CMK (cell line): ENCODE results near the gene C1QC.

Experiments used
- DNase-seq: peaks from one replicate; pipeline ENCODE4 v3.0.0-alpha.2; 2010; ENCODE audit warnings: low read depth

C1QC gene

DNA sequence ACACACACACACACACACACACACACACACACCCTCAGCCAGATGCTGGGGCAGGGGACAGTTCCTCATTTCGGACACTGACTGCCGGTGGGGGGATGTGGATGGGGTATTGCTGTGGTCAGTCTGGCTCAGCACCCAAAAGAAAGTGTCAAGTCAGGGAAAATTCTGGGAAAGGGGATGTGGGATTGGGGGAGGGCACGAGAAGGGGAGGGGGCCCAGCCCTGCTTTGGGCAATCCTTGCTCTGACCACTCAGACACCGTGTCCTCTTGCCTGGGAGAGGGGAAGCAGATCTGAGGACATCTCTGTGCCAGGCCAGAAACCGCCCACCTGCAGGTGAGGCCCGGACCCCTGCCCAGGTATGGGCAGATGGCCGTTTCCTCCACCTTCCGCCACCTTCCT lies at the start of gene C1QC:
TSS of gene C1QC (plus strand) at position 253 of the 400 bp plus-strand sequence. CDS start 391 bp downstream, outside the sequence.
- no peak for DNase-seq

DNA sequence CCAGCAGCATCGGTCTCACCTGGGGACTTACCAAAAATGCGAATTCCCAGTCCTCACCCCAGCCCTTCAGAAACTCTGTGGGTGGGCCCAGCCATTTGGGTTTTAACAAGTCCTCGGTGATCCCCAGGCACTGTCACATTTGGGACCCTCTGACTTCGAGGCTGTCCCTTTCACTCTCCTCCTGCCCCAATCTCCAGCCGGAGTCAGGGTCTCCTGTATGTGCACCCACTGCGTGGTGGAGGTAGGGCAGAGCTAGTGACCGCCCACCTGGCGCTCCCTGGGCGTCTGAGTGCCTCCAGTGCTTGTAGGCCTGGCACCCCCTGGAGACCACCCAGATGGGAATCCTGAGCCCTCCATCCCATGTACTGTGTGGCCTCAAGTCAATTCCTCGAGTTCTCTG lies 49.0 kb upstream of the C1QC start:
- no peak for DNase-seq

DNA sequence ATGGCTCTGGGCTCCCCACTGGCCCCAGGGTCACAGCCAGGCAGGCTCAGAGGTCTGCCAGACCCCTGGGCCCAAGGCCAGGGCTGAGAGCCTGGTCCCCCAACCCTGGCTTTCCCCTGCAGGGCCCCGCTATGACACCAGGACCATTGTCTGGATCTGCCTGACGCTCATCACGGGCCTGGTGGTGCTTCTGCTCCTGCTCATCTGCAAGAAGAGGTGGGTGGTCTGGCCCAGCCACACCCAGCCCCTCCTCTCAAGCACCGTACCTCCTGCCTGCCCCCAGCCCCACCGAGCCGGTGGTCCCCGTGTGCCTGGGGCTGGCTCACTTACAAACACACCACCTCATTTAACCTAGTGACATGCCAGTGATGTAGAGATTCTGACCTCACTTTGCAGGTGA lies 48.3 kb upstream of the C1QC start:
- no peak for DNase-seq

DNA sequence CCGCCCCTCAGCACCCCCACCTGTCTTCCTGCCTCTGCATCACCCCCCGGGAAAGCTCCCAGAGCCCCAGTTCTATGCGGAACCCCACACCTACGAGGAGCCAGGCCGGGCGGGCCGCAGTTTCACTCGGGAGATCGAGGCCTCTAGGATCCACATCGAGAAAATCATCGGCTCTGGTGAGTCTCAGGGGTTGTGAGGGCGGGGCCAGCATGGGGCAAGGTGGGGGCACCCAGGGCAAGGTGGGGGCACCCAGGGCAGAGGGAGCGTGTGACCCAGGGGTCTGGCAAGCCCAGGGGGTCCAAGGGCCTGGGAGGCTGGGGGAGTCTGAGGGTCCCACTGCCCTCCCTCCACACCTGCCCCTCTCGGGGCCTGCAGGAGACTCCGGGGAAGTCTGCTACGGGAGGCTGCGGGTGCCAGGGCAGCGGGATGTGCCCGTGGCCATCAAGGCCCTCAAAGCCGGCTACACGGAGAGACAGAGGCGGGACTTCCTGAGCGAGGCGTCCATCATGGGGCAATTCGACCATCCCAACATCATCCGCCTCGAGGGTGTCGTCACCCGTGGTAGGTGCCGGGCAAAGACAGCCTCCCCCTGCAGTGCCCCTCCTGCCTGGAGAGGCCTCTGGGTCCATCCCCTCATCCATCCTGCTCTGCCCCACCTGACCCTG lies 46.0 kb upstream of the C1QC start:
- no peak for DNase-seq

DNA sequence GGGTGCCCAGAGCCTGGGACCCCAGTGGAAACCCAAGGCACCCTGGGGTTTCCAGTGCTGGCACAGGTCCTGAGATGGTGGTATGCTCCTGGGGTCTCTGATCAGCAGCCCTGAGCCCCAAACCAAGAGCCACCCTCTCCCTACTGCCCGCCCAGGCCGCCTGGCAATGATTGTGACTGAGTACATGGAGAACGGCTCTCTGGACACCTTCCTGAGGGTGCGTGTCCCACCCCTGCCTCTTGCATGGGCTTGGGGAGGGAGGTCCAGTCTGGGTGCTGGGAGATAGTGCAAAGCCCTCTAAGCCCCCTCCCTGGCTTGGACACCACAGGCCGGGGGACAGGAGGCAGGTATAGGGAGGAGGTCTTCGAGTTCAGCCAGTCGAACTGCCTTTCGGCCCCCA lies 45.4 kb upstream of the C1QC start:
- no peak for DNase-seq

DNA sequence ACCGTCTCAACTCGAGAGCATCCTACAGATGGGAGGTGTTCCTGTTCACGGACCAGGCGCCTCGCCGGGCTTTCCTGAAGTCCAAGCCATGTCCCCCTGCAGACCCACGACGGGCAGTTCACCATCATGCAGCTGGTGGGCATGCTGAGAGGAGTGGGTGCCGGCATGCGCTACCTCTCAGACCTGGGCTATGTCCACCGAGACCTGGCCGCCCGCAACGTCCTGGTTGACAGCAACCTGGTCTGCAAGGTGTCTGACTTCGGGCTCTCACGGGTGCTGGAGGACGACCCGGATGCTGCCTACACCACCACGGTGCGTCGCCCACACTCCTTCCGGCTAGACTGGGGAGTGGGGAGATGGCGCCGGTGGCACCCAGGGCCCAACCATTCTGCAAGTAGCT lies 44.7 kb upstream of the C1QC start:
- no peak for DNase-seq

DNA sequence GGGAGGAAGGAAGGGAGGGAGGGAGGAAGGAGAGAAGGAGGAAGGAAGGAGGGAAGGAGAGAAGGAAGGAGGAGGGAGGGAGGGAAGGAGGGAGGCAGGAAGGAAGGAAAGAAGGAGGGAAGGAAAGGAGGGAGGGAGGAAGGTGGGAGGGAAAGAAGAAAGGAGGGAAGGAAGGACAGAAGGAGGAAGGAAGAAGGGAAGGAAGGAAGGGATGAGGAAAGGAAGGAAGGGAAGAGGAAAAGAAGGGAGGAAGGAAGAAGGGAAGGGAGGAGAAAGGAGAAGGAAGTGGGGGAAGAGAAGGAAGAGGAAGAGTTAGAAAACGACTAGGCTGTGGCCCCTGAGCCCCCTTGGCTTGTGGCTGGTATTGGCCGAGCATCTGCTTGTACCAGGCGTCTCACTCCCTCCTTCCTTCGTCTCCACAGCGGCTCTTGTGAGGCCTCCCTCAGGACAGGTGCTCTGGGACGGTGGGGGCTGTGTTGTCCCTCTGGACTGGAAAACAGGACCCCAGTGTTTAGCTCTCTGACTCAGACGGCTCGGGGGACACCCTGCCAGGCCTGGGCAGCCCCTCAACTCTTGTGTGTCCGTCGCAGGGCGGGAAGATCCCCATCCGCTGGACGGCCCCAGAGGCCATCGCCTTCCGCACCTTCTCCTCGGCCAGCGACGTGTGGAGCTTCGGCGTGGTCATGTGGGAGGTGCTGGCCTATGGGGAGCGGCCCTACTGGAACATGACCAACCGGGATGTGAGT lies 43.2 kb upstream of the C1QC start:
- no peak for DNase-seq

DNA sequence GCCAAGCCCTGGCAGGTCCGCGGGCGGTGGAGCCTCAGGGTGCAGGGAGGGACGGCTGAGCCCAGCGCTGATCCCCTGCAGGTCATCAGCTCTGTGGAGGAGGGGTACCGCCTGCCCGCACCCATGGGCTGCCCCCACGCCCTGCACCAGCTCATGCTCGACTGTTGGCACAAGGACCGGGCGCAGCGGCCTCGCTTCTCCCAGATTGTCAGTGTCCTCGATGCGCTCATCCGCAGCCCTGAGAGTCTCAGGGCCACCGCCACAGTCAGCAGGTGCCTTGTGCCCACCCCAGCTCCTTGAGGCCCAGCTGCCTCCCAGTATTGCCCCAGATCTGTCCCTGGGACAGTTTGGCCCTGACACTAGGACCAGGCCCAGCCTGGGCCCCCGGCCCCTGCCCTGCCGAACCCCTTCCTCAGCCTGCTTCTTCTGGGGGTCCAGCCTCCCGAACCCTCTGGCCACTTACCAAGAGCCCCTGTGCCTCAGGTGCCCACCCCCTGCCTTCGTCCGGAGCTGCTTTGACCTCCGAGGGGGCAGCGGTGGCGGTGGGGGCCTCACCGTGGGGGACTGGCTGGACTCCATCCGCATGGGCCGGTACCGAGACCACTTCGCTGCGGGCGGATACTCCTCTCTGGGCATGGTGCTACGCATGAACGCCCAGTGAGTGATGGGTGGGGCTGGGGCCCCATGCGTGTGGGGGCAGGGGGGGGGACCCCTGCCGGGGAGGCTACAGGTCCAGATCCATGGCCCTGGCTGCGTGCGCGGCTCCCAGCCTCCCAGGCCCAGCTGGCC lies 42.4 kb upstream of the C1QC start:
- DNase-seq: no peak

DNA sequence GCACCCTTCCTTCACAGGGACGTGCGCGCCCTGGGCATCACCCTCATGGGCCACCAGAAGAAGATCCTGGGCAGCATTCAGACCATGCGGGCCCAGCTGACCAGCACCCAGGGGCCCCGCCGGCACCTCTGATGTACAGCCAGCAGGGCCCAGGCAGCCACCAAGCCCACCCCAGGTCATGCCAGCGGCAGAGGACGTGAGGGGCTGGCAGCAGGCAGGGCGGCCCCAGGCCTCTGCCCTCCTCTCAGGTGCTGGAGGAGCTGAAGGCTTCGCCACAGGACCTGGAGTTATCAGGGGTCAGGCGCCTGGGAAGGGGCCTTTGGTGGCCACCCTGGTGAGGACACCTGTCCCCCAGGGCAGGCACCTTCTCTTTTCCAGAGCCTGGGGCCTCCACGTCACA lies 41.8 kb upstream of the C1QC start:
- no peak for DNase-seq

DNA sequence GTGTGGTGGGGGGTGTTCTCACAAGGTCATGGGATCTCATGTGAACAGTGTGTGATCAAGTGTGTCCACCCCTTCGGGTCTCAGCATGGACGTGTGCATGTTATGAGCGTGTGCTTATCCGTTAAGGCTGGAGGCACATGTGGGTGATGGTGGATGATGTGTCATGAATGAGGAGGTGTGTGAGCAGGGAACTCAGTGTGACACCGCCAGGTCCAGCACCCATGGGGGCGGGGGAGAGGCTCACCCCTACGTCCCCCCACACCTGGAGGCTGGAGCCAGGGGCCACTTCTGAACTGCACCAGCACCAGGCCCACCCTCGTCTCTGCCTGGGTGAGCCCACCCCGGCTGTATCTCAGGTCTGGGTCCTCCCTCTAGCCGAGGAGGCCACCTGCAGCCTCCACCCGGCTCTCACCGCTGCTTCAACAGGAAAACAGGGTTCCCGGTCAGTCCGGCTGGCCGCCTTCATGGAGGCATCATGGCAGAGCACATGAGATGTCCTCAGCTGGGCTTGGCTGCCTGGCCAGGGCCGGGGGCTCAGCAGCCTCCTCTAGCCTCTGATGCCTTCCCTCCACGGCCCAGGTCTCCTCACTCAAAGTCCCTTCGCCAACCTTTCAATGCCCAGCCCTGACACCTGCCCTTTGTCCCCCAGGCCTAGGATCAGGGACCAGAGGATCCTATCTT lies 41.2 kb upstream of the C1QC start:
- no peak for DNase-seq

DNA sequence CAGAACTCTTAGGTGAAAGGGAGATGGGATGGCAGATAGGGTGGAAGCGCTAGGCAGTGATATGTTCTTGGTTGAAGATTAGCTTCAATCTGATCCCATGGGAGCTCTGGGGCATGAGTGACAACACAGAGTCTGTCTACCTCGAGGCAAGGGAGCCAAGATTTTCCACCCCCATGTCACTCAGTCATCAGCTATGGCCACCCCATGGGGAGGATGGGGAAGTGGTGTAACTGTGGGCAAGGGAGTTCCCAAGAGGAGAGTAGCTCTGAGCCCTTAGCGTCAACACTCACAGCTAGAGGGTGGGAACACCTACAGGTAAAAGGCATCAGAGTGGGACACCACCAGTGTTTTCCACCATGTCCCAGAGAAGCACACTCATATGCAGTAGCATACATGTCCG lies 37.3 kb upstream of the C1QC start:
- DNase-seq: no peak

DNA sequence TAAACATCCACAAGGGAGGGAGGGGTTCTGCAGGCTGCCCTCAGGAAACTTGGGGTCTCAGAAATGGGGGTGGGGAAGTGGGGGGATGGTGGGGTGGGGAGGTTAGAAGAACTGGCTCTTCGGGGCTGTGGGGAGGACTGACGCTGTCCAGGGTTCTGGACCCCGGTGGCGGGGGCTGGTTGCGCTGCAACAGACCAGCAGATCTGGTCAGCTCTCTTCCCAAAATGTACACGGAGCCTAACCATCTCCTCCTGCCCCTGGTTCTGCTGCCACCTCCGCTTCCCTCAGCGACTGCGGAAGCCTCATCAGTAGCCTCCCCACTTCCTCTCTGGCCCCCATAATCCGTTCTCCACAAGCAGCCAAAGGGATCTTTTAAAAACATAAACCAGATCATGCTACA lies 36.3 kb upstream of the C1QC start:
- no peak for DNase-seq

DNA sequence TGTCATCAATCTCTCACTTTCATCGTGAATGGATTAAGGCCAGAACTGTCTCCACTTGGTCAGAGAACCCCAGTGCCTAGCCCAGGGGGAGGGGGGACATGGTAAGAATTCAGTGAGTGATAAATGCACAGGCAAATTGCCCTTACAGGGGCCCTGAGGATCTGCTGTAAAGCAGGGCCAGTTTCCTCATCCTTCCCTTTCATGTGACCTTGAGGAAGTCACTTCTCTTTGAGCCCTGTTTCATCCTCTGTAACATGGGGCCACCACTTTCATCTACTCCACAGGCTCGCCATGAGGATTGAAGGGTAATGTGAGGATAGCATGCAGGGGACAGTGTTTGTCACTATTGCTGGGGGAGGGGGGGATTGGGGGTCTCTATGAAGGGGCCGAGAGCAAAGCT lies 35.1 kb upstream of the C1QC start:
- no peak for DNase-seq

DNA sequence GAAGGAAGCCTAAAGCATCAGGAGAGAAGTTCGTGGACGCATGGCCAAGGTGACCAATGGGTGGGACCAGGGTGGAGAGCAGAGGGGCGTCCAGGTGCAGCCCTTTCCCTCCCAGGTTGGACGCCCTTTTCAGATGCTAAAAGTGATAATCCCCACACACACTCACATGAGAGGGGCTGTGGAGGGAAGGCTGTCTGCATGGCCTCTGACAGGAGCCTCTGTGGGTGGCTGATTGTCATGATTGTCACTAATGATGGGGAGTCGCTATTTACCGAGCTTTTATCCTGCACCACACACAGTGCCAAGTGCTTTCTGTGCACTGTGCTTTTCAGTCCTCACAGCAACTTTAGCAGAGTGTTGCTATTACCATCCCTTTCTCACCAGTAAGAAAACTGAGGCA lies 34.1 kb upstream of the C1QC start:
- no peak for DNase-seq

DNA sequence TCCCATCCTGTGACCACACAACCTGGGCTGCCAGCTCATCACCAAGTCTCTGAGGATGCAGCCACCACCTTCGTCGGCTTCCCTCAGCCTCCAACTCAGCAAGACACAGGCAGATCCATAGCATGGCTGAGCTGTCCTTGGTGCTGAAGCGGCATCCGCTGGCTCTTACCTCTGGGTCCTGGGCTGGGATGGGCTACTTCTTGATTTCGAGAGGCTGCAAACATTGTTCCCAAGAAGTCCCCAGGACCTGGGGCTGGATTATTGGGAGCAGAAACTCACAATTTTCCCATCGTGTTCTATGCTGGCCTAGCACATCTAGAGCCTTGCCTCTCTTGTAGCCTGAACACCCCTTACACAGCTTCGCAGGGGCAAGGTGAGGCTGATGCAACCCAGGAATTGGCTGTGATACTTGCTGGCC lies 31.9 kb upstream of the C1QC start:
- no peak for DNase-seq

DNA sequence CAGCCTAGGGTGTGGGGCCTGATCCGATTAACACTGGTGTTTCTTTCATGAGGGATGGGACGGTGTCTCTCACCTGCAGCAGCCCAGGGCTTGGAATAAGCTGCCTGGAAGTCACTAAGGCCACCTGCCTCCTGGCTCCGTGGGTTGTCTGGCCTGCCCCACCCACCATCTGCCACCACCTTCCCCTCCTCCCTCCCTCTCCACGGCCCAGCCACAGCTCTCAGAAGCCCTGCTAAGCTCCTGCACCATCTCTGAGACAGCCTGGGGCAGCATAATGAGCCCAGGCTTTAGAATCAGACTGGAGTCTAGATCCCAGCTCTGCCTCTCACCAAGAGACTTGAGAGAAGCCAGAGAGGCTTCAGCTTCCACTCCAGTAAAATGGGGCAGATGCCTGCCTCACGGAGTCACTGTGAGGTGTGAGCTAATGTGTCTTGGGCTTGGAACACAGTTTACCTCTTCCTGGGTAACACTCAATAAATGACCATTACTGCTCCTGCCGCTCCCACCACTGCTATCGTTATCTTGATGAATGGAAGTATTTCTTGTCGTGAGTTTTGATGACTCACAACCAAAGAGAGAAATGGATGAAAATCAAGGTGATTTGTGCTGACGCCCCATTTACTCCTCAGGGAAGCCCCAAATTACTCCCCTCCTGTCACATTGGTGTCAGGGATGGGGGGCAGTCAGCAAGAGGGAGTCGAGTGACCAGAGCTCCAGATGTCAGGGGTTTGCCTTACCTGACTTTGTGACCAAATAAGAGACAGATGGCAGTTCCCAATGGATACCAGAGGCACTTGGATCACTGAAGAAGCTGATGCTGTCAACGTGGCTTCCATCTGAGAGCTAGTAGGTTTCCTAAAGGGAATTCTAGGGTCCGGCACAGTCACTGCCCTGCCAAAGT lies 30.5 kb upstream of the C1QC start:
- DNase-seq: no peak

DNA sequence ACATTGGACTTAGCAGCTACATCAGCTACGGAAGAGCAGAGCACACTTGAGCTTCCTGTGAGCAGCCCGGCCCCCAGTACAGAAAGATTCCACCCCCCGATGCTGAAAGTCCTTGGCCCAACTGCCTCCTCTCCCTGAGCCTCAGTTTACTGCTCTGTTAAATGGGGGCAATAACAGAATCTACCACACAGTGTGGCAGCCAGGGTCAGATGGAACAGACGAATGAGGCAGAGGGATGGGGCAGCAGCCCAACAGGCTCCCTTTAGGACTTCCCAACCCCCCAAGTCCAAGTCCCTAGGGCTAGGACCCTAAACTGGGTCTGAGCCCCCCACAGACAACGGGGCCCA lies 29.9 kb upstream of the C1QC start:
- DNase-seq: no peak

DNA sequence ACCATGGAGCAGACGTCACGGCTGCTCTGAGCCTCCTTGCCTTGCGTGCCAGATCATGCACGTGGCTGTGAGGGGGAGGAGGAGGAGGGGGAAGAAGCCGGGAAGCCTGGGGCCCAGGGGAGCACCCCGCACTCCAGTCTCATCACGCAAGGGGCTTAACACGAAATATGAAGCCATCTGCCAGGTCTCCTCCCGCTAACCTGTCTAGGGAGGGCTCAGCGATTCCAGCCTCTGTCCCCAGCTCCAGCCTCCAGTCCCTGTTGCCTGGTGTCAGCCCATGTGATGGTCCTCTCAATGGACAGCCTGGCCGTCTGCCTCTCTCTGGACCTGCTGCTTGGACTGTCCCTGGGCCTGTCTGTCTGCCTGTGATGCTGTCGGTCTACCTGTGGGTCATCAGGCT lies 29.5 kb upstream of the C1QC start:
- no peak for DNase-seq

DNA sequence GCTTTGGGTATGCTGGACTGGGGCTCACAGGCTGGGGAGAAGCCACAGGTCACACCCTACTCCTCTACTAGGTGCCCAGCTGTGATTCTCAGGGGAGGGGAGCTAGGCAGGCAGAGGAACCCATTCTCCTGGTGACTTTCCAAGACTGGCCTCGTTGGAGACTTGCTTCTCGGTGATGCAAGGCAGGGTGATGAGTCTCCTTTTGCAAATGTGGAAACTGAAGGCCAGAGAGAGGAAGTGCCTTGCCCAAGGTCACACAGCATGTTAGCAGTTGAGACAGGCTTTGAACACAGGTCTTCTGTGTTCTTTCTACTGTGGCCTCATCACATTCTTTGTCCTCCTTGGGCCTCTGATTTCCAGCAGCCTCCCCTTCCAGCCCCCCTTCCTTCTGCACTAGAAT lies 27.5 kb upstream of the C1QC start:
- DNase-seq: no peak

DNA sequence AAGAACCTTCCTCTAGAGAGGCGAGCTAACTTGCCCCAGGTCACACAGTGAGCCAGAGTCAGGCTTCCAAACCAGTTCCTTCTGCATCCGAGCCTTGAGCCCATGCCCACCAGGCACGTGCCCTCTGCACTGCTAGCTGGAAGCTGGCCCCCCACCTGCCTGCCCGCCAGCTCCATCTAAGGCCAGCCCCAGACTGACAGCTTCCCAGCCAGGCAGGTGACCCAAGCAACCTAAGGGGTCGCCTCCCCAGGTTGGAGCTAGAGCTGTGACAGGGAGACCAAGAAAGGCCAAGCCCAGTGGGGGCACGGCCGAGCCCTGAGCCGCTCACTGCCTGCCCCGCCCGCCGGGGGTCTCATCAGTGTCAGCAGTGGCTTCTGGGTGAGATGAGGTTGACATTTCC lies 26.9 kb upstream of the C1QC start:
- no peak for DNase-seq

DNA sequence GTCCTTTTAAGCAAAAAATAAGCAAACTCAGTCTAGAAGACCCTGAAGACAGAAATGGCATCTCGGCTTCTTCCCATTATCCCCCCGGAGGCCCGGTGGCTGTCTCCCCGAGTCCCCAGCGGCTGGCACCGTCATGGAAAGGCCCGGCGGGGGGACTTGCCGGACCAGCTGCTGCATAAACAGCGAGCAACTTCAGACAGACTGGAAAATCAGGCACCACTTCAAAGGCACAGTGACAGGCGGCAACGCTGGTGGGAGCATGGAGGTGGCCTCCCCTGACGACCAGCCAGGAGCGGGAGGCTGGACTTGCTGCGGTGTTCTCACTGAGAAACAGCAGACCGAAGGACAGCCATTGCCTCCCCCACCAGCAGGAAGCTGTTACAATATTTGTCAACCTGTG lies 25.4 kb upstream of the C1QC start:
- no peak for DNase-seq

DNA sequence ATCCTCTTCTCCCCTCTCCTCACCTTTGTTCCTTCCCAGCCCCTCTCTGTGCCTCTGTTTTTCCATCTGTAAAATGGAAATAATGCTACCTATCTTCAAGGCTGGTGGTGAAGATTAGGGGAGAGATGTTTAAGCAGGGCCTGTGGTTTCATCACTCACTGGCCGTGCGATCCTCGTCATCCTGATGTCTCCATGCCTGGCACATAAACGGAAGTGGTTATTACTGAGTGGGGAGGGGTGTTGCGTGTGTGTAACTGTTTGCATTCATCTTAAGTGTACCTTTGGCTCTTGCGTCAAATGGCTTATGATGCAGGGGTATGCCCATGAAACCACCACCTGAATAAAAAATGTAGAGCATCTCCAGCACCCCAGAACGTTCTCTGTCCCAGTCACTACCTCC lies 24.2 kb upstream of the C1QC start:
- no peak for DNase-seq
